K562 (cell line): ENCODE data around the gene ALAS2. TPM values are rescaled to one million over a fixed set of nuclear protein-coding genes. Genes with fewer than 3 reads are reported as not detected.

ENCODE experiments used
- CBX2 ChIP-seq: fragments of 200-600 bp; sonication (generic); IDR thresholded peaks from one replicate; pipeline ENCODE4 v1.6.1; 2012; ENCODE audit warnings: mild to moderate bottlenecking, low read length, inconsistent platforms; ENCODE audit not compliant: insufficient read depth, poor library complexity, severe bottlenecking
- CCNT2 ChIP-seq: IDR thresholded peaks from 2 replicates; pipeline ENCODE4 v1.6.1; 2011; ENCODE audit warnings: borderline replicate concordance, low read depth, mild to moderate bottlenecking, moderate library complexity, mixed read lengths, low read length; ENCODE audit not compliant: insufficient read length; ENCODE audit errors: extremely low read depth
- CLOCK ChIP-seq: fragments of 250-450 bp; sonication (Bioruptor Pico); IDR thresholded peaks from 2 replicates; pipeline ENCODE4 v1.4.0; 2020; ENCODE audit warnings: mild to moderate bottlenecking, moderate library complexity, borderline replicate concordance
- FOXK2 ChIP-seq, 2 experiments: fragments of 450-650 bp; IDR thresholded peaks in 1 of 2; conservative IDR thresholded peaks in 1 of 2; 2 replicates each; pipeline ENCODE4 v1.6.1; 2016; ENCODE audit warnings: low read depth in 2 of 2, mild to moderate bottlenecking in 1 of 2
- FOXO4 ChIP-seq: fragments of 450-650 bp; formaldehyde crosslinking; IDR thresholded peaks from 2 replicates; pipeline ENCODE4 v1.4.0; 2020; ENCODE audit warnings: mild to moderate bottlenecking, moderate library complexity
- HNRNPK ChIP-seq: fragments of 200-400 bp; formaldehyde crosslinking; IDR thresholded peaks from one replicate; pipeline ENCODE4 v1.6.1; 2018; ENCODE audit warnings: mild to moderate bottlenecking, low read depth, low read length; ENCODE audit not compliant: poor library complexity, severe bottlenecking
- HNRNPL ChIP-seq: fragments of 200-400 bp; formaldehyde crosslinking; IDR thresholded peaks from 2 replicates; pipeline ENCODE4 v1.6.1; 2017; ENCODE audit warnings: low read depth, mild to moderate bottlenecking, low read length
- RFX7 ChIP-seq: fragments of 250-450 bp; sonication (Bioruptor Pico); IDR thresholded peaks from 2 replicates; pipeline ENCODE4 v1.5.1; 2021; ENCODE audit warnings: mild to moderate bottlenecking
- SAFB ChIP-seq: fragments of 200-400 bp; formaldehyde crosslinking; IDR thresholded peaks from 2 replicates; pipeline ENCODE4 v1.6.1; 2017; ENCODE audit warnings: low read depth, low read length, borderline replicate concordance
- TFAP4 ChIP-seq: sonication (generic); formaldehyde crosslinking; IDR thresholded peaks from 2 replicates; pipeline ENCODE4 v1.8.0; 2022; ENCODE audit warnings: missing genetic modification reagents, mild to moderate bottlenecking, moderate library complexity, borderline replicate concordance
- THAP7 ChIP-seq: fragments of 250-450 bp; sonication (Bioruptor Pico); IDR thresholded peaks from 2 replicates; pipeline ENCODE4 v1.5.0; 2021
- ZNF740 ChIP-seq, 3 experiments: fragments of 200-800 bp in 1 of 3; sonication (Bioruptor generic) in 1 of 3; sonication (generic) in 1 of 3; formaldehyde crosslinking in 1 of 3; IDR thresholded peaks; 2 replicates each; pipeline versions ENCODE4 v1.6.1 to v1.8.0; 2016 to 2022; ENCODE audit warnings: mild to moderate bottlenecking in 2 of 3, missing compliant biosample characterization in 2 of 3, missing genetic modification characterization in 2 of 3, missing genetic modification reagents in 1 of 3
- polyA plus RNA-seq, 8 experiments: library from polyadenylated mRNA; depleted of rRNA in 4 of 8; stranded (reverse) in 5 of 8; unstranded in 3 of 8; fragments of >200 nt; fragmentation: Nextera tagmentation in 2 of 8; fragmentation: Illumina TruSeq in 1 of 8; extraction: Ambion mirVana in 2 of 8; extraction: Trizol in 1 of 8; gene quantifications; 2 replicates each; pipeline versions ENCODE4 v1.2.1 to v1.2.3, GENCODE V29; 2011 to 2014; ENCODE audit warnings: inconsistent platforms in 1 of 8, missing spikeins in 1 of 8
- total RNA-seq, 7 experiments: library from RNA; depleted of rRNA in 6 of 7; stranded (reverse); fragments of >200 nt in 6 of 7; fragmentation: Illumina TruSeq in 2 of 7; extraction: Trizol in 2 of 7; gene quantifications; 2 replicates each; pipeline versions ENCODE4 v1.2.1 to v1.2.3, GENCODE V29; 2011 to 2021; ENCODE audit warnings: low replicate concordance in 1 of 7
- TF ChIP-seq, protein P1 (sequence below): sonication (generic); formaldehyde crosslinking; IDR thresholded peaks from 2 replicates; pipeline ENCODE4 v1.8.1; 2023; ENCODE audit warnings: mild to moderate bottlenecking, missing genetic modification reagents, moderate library complexity
- TF ChIP-seq, protein P2 (sequence below): fragments of 450-650 bp; formaldehyde crosslinking; IDR thresholded peaks from 2 replicates; pipeline ENCODE4 v1.4.0; 2020; ENCODE audit warnings: mild to moderate bottlenecking, moderate library complexity

The ALAS2 gene
- total and polyA plus RNA-seq, 9 of the 15 experiments (the other 6 are each of a cell fraction or from before 2014, with no cell fraction given): 14.6 to 101 (median 33.4) TPM

GRCh38 chrX:54999717-55000598 lies 30.8 kb downstream of the ALAS2 start, which contains the start of gene APEX2 (continued):
- TF ChIP-seq HNRNPK (no peak), FOXK2 (conservative IDR thresholded peaks at IDR 0.05 in 1 of 2, IDR thresholded peaks at IDR 0.05 in 1 of 2; ENCODE audit: low read depth in 2 of 2) (no peak), ZNF740 (CRISPR knock-in tag; IDR thresholded peaks at IDR 0.05) (no peak), ZNF740 (tag; IDR thresholded peaks at IDR 0.05) (no peak), RFX7 (CRISPR knock-in tag) (no peak), CLOCK (no peak), SAFB (no peak), TFAP4 (CRISPR knock-in tag) (peak; percentile 91), THAP7 (CRISPR knock-in tag) (no peak), CBX2 (no peak), HNRNPL (no peak), FOXO4 (no peak), CCNT2 (no peak)
- TF ChIP-seq, protein P1, sequence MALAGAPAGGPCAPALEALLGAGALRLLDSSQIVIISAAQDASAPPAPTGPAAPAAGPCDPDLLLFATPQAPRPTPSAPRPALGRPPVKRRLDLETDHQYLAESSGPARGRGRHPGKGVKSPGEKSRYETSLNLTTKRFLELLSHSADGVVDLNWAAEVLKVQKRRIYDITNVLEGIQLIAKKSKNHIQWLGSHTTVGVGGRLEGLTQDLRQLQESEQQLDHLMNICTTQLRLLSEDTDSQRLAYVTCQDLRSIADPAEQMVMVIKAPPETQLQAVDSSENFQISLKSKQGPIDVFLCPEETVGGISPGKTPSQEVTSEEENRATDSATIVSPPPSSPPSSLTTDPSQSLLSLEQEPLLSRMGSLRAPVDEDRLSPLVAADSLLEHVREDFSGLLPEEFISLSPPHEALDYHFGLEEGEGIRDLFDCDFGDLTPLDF (CRISPR knock-in tag): no peak
- TF ChIP-seq, protein P2, sequence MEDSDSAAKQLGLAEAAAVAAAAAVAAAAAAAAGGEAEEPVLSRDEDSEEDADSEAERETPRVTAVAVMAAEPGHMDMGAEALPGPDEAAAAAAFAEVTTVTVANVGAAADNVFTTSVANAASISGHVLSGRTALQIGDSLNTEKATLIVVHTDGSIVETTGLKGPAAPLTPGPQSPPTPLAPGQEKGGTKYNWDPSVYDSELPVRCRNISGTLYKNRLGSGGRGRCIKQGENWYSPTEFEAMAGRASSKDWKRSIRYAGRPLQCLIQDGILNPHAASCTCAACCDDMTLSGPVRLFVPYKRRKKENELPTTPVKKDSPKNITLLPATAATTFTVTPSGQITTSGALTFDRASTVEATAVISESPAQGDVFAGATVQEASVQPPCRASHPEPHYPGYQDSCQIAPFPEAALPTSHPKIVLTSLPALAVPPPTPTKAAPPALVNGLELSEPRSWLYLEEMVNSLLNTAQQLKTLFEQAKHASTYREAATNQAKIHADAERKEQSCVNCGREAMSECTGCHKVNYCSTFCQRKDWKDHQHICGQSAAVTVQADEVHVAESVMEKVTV (CRISPR knock-in tag): no peak
